Osteocyte (in vitro differentiated cells): ENCODE measurements around the gene TNS3. TPM values are rescaled to one million over a fixed set of nuclear protein-coding genes. Genes with fewer than 3 reads are reported as not detected.
A peak's percentile ranks its signal among the peaks of the same experiment; 100 is the strongest.

ENCODE experiments used
- DNase-seq: peaks from one replicate; pipeline ENCODE4 v3.0.0; 2021; ENCODE audit warnings: mixed read lengths; ENCODE audit not compliant: unreplicated experiment; ENCODE audit errors: extremely low spot score
- H3K27ac Mint-ChIP-seq: one replicate; pipeline ENCODE4 v1.8.0; 2021; ENCODE audit warnings: mild to moderate bottlenecking, mixed read lengths; ENCODE audit not compliant: unreplicated experiment
- H3K27me3 Mint-ChIP-seq: one replicate; pipeline ENCODE4 v1.8.0; 2021; ENCODE audit warnings: mixed read lengths; ENCODE audit not compliant: unreplicated experiment
- H3K36me3 Mint-ChIP-seq: one replicate; pipeline ENCODE4 v1.8.0; 2021; ENCODE audit warnings: mixed read lengths; ENCODE audit not compliant: unreplicated experiment
- H3K4me1 Mint-ChIP-seq: one replicate; pipeline ENCODE4 v1.8.0; 2021; ENCODE audit warnings: mixed read lengths; ENCODE audit not compliant: unreplicated experiment
- H3K4me3 Mint-ChIP-seq: one replicate; pipeline ENCODE4 v1.8.0; 2021; ENCODE audit warnings: mild to moderate bottlenecking, moderate library complexity, mixed read lengths; ENCODE audit not compliant: unreplicated experiment
- H3K9me3 Mint-ChIP-seq: one replicate; pipeline ENCODE4 v1.8.0; 2021; ENCODE audit warnings: mixed read lengths; ENCODE audit not compliant: unreplicated experiment
- total RNA-seq: library from RNA; stranded (reverse); gene quantifications from 2 replicates; pipeline ENCODE4 v1.2.1, GENCODE V29; 2021
- TF ChIP-seq, protein P1 (sequence below): fragments of 200-600 bp; sonication (generic); IDR thresholded peaks from 2 replicates; pipeline ENCODE4 v1.5.0; 2021; ENCODE audit warnings: antibody characterized with exemption, mild to moderate bottlenecking, moderate library complexity

Gene TNS3
- total RNA-seq, 1 donor from 2014 or later = 93.8 TPM

- H3K4me1 Mint-ChIP-seq = peaks cover 27% of the 10 kb centered on the region
- TF ChIP-seq, protein P1, sequence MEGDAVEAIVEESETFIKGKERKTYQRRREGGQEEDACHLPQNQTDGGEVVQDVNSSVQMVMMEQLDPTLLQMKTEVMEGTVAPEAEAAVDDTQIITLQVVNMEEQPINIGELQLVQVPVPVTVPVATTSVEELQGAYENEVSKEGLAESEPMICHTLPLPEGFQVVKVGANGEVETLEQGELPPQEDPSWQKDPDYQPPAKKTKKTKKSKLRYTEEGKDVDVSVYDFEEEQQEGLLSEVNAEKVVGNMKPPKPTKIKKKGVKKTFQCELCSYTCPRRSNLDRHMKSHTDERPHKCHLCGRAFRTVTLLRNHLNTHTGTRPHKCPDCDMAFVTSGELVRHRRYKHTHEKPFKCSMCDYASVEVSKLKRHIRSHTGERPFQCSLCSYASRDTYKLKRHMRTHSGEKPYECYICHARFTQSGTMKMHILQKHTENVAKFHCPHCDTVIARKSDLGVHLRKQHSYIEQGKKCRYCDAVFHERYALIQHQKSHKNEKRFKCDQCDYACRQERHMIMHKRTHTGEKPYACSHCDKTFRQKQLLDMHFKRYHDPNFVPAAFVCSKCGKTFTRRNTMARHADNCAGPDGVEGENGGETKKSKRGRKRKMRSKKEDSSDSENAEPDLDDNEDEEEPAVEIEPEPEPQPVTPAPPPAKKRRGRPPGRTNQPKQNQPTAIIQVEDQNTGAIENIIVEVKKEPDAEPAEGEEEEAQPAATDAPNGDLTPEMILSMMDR = no peak
- H3K36me3 Mint-ChIP-seq = no peaks in the 10 kb centered on the region
- H3K4me3 Mint-ChIP-seq = no peak overlapping the region
- no peaks in the 10 kb centered on the region for H3K9me3 Mint-ChIP-seq
- no peak for DNase-seq
- no peaks in the 10 kb centered on the region for H3K27me3 Mint-ChIP-seq
- H3K27ac Mint-ChIP-seq = no peak overlapping the region
These were observed 37.9 kb upstream of the TNS3 start for GRCh38 chr7:47619806-47620205.

GRCh38 chr7:47617131-47617530, 35.2 kb upstream of the TNS3 start:
- no peak overlapping the region for H3K4me3 Mint-ChIP-seq
- H3K27ac Mint-ChIP-seq = no peak overlapping the region
- no peak for DNase-seq
- H3K9me3 Mint-ChIP-seq = no peaks in the 10 kb centered on the region
- H3K4me1 Mint-ChIP-seq = peaks cover 16% of the 10 kb centered on the region
- H3K27me3 Mint-ChIP-seq = no peaks in the 10 kb centered on the region
- TF ChIP-seq, protein P1 = no peak
- no peaks in the 10 kb centered on the region for H3K36me3 Mint-ChIP-seq

GRCh38 chr7:47614450-47614849, 32.5 kb upstream of the TNS3 start:
- no peak for DNase-seq
- H3K27ac Mint-ChIP-seq = no peak overlapping the region
- no peak overlapping the region for H3K4me3 Mint-ChIP-seq
- H3K4me1 Mint-ChIP-seq = peaks cover 25% of the 10 kb centered on the region
- TF ChIP-seq, protein P1 = no peak
- no peaks in the 10 kb centered on the region for H3K36me3 Mint-ChIP-seq
- H3K27me3 Mint-ChIP-seq = no peaks in the 10 kb centered on the region
- H3K9me3 Mint-ChIP-seq = no peaks in the 10 kb centered on the region

DNA sequence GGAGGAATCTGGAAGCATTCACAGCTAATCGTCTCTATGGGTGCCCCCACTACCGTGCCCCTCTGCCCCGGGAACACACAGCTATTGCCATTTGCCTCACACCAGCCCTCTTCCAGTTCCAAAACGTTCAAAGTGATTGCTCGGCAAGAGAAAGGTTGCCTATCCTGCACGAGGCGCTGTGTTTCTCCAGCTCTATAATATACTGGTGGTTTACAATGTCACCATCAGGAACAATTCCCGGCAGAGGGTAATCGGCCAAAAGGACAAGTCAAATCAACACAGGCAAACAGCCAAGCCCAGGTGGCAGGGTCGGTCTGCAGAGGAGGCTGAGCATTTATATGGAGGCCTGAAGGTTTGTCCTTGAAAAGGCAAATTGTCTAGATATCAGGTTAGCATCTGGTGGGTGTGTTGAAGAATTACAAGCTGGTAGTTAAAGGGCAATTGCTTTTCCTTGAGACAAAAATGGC, 29.2 kb upstream of the TNS3 start:
- TF ChIP-seq, protein P1 = no peak
- no peak for DNase-seq
- no peaks in the 10 kb centered on the region for H3K9me3 Mint-ChIP-seq
- no peak overlapping the region for H3K4me3 Mint-ChIP-seq
- H3K27me3 Mint-ChIP-seq = no peaks in the 10 kb centered on the region
- no peaks in the 10 kb centered on the region for H3K36me3 Mint-ChIP-seq
- H3K27ac Mint-ChIP-seq = peak overlapping the region; percentile 75
- peaks cover 30% of the 10 kb centered on the region for H3K4me1 Mint-ChIP-seq

DNA sequence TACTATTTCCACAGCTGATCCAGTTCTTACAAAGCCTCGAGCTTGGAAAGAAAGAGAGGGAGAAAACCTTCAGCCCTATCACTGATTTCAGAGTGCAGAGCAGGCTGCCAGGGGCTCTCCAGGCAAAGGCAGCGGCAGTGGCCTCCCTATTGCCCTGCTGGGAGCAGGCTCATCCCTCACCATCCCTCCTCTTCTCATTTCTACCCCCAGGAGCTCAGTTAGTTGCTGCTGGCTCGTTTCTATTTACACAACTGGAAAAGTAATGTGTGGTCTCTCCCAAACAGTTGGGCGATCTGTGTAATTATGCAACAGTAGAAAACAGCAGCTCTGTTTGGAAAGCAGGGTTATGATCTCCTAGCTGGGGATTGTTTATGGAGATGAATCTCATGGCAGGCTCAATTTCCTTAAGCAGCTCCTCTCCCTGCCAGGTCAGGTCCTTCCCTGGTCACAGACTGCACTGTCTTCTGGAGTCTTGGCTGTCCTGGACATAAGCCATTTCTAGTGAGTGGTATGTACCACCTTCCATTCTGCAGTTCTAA, 28.7 kb upstream of the TNS3 start:
- Mint-ChIP-seq H3K27me3 (no peaks in the 10 kb centered on the region), H3K27ac (peak overlapping the region; percentile 75)
- DNase-seq = no peak

More for the DNA sequence above, 28.7 kb upstream of the TNS3 start:
- TF ChIP-seq, protein P1 = no peak
- no peak overlapping the region for H3K4me3 Mint-ChIP-seq
- H3K4me1 Mint-ChIP-seq = peaks cover 34% of the 10 kb centered on the region
- H3K9me3 Mint-ChIP-seq = no peaks in the 10 kb centered on the region
- no peaks in the 10 kb centered on the region for H3K36me3 Mint-ChIP-seq
